Body of pancreas (tissue), 4 donors: ENCODE data around the gene SUSD4.

Experiments used
- POLR2A ChIP-seq, 3 donors: fragments of 450-650 bp; IDR thresholded peaks; one replicate each; pipeline ENCODE4 v1.6.1; 2016; ENCODE audit warnings: antibody characterized with exemption in 3 of 3, mild to moderate bottlenecking in 2 of 3
- TF ChIP-seq, protein P1 (sequence below), 7 experiments: fragments of 450-650 bp in 4 of 7; fragments of 200-600 bp in 3 of 7; sonication (generic) in 3 of 7; IDR thresholded peaks; one replicate each; pipeline ENCODE4 v1.5.1; 2016 to 2019; ENCODE audit warnings: antibody characterized with exemption in 7 of 7

DNA sequence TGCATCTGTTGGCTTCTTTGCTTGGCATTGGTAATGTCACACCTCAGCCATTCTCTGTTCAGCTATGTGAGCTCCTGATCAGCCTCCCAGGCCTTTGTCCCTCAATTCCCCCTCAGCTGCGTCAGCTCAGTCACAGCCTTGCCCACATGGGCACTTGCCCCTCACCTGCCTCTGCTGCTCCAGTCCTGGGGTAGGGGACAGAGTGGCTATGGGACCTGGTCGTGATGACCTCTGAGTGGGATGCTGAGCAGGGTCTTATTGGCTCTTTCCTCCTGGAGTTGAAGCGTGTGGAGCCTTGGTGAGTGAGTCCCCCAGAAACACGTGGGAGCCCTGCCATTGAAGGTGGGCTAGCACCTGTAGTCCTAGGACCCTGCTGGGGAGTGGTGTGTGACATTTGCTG, 159.6 kb downstream of the SUSD4 start:
- TF ChIP-seq, protein P1, sequence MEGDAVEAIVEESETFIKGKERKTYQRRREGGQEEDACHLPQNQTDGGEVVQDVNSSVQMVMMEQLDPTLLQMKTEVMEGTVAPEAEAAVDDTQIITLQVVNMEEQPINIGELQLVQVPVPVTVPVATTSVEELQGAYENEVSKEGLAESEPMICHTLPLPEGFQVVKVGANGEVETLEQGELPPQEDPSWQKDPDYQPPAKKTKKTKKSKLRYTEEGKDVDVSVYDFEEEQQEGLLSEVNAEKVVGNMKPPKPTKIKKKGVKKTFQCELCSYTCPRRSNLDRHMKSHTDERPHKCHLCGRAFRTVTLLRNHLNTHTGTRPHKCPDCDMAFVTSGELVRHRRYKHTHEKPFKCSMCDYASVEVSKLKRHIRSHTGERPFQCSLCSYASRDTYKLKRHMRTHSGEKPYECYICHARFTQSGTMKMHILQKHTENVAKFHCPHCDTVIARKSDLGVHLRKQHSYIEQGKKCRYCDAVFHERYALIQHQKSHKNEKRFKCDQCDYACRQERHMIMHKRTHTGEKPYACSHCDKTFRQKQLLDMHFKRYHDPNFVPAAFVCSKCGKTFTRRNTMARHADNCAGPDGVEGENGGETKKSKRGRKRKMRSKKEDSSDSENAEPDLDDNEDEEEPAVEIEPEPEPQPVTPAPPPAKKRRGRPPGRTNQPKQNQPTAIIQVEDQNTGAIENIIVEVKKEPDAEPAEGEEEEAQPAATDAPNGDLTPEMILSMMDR (IDR thresholded peaks at IDR 0.05): no peak
- TF ChIP-seq POLR2A (IDR thresholded peaks at IDR 0.05): no peak
